Spleen (tissue), 11 donors: ENCODE results near the gene CBX2. TPM values are rescaled to one million over a fixed set of nuclear protein-coding genes. Genes with fewer than 3 reads are reported as not detected.
A peak's percentile ranks its signal among the peaks of the same experiment; 100 is the strongest.

Experiments used
- DNase-seq: peaks from one replicate; pipeline ENCODE4 v3.0.0-alpha.2; 2020
- H3K27ac ChIP-seq, 8 donors: fragments of 200-600 bp; sonication (generic) in 7 of 8; 1 replicate in 4 of 8; 2 replicates in 4 of 8; pipeline versions ENCODE4 v1.5.0 to v1.8.0; 2016 to 2021; ENCODE audit warnings: inconsistent platforms in 4 of 8, mild to moderate bottlenecking in 4 of 8, moderate library complexity in 1 of 8
- H3K27me3 ChIP-seq, 7 donors: fragments of 200-600 bp; sonication (generic) in 6 of 7; replicated peaks in 1 of 7; 1 replicate in 4 of 7; 2 replicates in 3 of 7; pipeline versions ENCODE4 v1.5.0 to v1.8.0; 2016 to 2021; ENCODE audit warnings: inconsistent platforms in 3 of 7, mild to moderate bottlenecking in 1 of 7
- H3K36me3 ChIP-seq, 6 donors: fragments of 200-600 bp; sonication (generic) in 5 of 6; 1 replicate in 4 of 6; 2 replicates in 2 of 6; pipeline versions ENCODE4 v1.5.0 to v1.8.0; 2016 to 2021; ENCODE audit warnings: inconsistent platforms in 2 of 6
- H3K4me1 ChIP-seq, 6 donors: fragments of 200-600 bp; sonication (generic) in 5 of 6; 1 replicate in 3 of 6; 2 replicates in 3 of 6; pipeline versions ENCODE4 v1.5.0 to v1.8.0; 2016 to 2021; ENCODE audit warnings: inconsistent platforms in 3 of 6
- H3K4me3 ChIP-seq, 8 donors: fragments of 200-600 bp; sonication (generic) in 7 of 8; 1 replicate in 4 of 8; 2 replicates in 4 of 8; pipeline versions ENCODE4 v1.5.0 to v1.8.0; 2016 to 2021; ENCODE audit warnings: inconsistent platforms in 4 of 8, mild to moderate bottlenecking in 4 of 8, moderate library complexity in 2 of 8
- H3K9me3 ChIP-seq, 8 donors: fragments of 200-600 bp; sonication (generic) in 7 of 8; 1 replicate in 4 of 8; 2 replicates in 4 of 8; pipeline versions ENCODE4 v1.5.0 to v1.8.0; 2016 to 2021; ENCODE audit warnings: inconsistent platforms in 4 of 8
- POLR2A ChIP-seq, 3 donors: fragments of 450-650 bp; IDR thresholded peaks; one replicate each; pipeline ENCODE4 v1.5.1; 2017; ENCODE audit warnings: antibody characterized with exemption in 3 of 3, mild to moderate bottlenecking in 1 of 3
- POLR2AphosphoS5 ChIP-seq, 3 donors: sonication (generic); formaldehyde crosslinking; IDR thresholded peaks; one replicate each; pipeline ENCODE4 v1.5.1; 2017; ENCODE audit warnings: antibody characterized with exemption in 3 of 3
- WGBS, 5 donors: extraction: QIAGEN DNeasy Blood & Tissue Kit in 3 of 5; methylation state at CpG; one replicate each; pipeline versions ENCODE4 v1.1.5 to v1.1.7; 2013 to 2018; 5-methylcytosine and 5-hydroxymethylcytosine counted together
- intact Hi-C: fragments of 100-400 bp; cut with DNase I; formaldehyde crosslinking; loops from one replicate; pipeline ENCODE4 v1.15.0; 2023; ENCODE audit warnings: low total_unique reads
- polyA plus RNA-seq, 3 donors: library from polyadenylated mRNA; stranded (reverse); fragments of 200-250 nt; gene quantifications; one replicate each; pipeline ENCODE4 v1.2.1, GENCODE V29; 2013
- total RNA-seq, 7 donors: library from RNA; depleted of rRNA in 3 of 7; stranded (reverse); fragments of >200 nt in 3 of 7; fragmentation: NEBNext Ultra II Directional in 4 of 7; extraction: Animal tissue kit (Norgen Biotek cat#: 25700) in 4 of 7; gene quantifications; one replicate each; pipeline versions ENCODE4 v1.1.0 to v1.2.1, GENCODE V29; 2016 to 2021
- TF ChIP-seq, protein P1 (sequence below), 11 experiments: fragments of 200-600 bp in 7 of 11; fragments of 450-650 bp in 4 of 11; sonication (generic) in 4 of 11; IDR thresholded peaks in 8 of 11; conservative IDR thresholded peaks in 3 of 11; 1 replicate in 7 of 11; 2 replicates in 4 of 11; pipeline versions ENCODE4 v1.4.0 to v1.8.0; 2016 to 2021; ENCODE audit warnings: antibody characterized with exemption in 11 of 11, inconsistent platforms in 4 of 11, mild to moderate bottlenecking in 1 of 11
- donor health status: healthy with polysubstance abuse.
- donor health status: DM: no; HTN: no; CAD: no; lungs with moderate emphysema.
- donor health status: DM: no; HTN: no; CAD: no.
- donor health status: Bipolar disorder and iron deficiency.
- donor health status: healthy.
- donor health status: DM: no; HTN: no; CAD: no.
- donor health status: DM: yes; HTN: yes; CAD: no.

The CBX2 gene
- total and polyA plus RNA-seq, 10 donors = 0.48 to 6.2 (median 3.3) TPM

DNA sequence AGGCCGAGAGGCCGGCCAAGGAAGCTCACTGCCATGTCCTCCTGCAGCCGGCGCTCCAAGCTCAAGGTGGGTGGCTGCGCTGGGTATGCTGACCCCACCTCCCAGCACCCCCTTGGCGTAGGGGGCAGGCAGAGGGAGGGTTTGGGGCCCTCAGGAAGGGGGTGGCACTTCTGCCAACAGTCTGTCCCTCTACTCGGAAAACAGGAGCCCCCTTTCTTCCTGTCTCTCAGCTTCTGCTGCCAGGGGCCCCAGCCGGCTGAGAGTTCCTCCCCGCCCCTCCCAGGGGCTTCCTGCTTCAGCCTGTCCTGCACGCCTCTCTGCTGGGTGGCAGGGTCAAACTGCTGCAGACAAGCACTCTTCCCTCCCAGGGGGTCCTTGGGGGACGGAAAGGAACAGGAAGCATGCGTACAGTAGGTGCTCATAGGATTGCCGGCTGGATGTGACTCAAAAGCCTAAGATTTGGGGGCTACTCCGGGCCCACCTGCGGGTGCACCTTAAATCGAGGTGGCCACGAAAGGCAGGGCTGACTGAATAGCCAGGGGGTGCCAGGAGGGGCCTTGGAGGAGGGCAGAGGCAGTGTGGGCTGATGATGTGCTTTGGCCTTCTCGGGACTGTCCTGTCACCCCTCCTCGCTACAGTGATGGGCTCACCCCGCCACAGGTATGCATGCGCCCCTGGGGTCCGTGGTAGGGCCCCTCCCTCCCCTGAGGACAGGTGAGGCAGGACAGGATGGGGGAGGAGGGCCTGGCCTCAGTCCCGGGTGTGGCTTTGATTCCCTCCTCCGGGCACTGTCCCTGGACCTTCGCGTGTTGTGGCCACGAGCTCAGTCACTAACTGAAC is 4.0 kb downstream of the CBX2 start:
- Histone ChIP-seq H3K9me3 (no peaks in the 10 kb centered on the region), H3K4me3 (no peak overlapping the region), H3K36me3 (peaks cover 0 to 20% (median 0%) of the 10 kb centered on the region in 6 donors), H3K4me1 (peaks cover 12 to 42% (median 33%) of the 10 kb centered on the region in 6 donors), H3K27ac (no peak overlapping the region), H3K27me3 (peaks cover 3 to 97% (median 46%) of the 10 kb centered on the region in 7 donors)
- TF ChIP-seq, protein P1, sequence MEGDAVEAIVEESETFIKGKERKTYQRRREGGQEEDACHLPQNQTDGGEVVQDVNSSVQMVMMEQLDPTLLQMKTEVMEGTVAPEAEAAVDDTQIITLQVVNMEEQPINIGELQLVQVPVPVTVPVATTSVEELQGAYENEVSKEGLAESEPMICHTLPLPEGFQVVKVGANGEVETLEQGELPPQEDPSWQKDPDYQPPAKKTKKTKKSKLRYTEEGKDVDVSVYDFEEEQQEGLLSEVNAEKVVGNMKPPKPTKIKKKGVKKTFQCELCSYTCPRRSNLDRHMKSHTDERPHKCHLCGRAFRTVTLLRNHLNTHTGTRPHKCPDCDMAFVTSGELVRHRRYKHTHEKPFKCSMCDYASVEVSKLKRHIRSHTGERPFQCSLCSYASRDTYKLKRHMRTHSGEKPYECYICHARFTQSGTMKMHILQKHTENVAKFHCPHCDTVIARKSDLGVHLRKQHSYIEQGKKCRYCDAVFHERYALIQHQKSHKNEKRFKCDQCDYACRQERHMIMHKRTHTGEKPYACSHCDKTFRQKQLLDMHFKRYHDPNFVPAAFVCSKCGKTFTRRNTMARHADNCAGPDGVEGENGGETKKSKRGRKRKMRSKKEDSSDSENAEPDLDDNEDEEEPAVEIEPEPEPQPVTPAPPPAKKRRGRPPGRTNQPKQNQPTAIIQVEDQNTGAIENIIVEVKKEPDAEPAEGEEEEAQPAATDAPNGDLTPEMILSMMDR (IDR thresholded peaks at IDR 0.05 in 8 of 11, conservative IDR thresholded peaks at IDR 0.05 in 3 of 11) = no peak
- TF ChIP-seq POLR2A (IDR thresholded peaks at IDR 0.05) (no peak), POLR2AphosphoS5 (IDR thresholded peaks at IDR 0.05) (no peak)
- WGBS, 5 donors = 33 to 49% (median 39%) methylated on average over 20 to 27 of the region's 27 CpGs
- intact Hi-C loops = no loop called here
- DNase-seq = peak; percentile 63

DNA sequence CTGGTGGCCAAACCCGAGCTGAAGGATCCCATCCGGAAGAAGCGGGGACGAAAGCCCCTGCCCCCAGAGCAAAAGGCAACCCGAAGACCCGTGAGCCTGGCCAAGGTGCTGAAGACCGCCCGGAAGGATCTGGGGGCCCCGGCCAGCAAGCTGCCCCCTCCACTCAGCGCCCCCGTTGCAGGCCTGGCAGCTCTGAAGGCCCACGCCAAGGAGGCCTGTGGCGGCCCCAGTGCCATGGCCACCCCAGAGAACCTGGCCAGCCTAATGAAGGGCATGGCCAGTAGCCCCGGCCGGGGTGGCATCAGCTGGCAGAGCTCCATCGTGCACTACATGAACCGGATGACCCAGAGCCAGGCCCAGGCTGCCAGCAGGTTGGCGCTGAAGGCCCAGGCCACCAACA is 5.9 kb downstream of the CBX2 start:
- TF ChIP-seq POLR2AphosphoS5 (IDR thresholded peaks at IDR 0.05) = no peak
- TF ChIP-seq POLR2A (IDR thresholded peaks at IDR 0.05) = no peak
- TF ChIP-seq, protein P1 (IDR thresholded peaks at IDR 0.05 in 8 of 11, conservative IDR thresholded peaks at IDR 0.05 in 3 of 11) = no peak
- Histone ChIP-seq H3K4me3 (no peak overlapping the region), H3K4me1 (peaks cover under 1 to 27% (median 17%) of the 10 kb centered on the region in 6 donors), H3K27me3 (peaks cover 3 to 99% (median 41%) of the 10 kb centered on the region in 7 donors), H3K36me3 (peaks cover 0 to 20% (median 0%) of the 10 kb centered on the region in 6 donors), H3K27ac (no peak overlapping the region), H3K9me3 (no peaks in the 10 kb centered on the region)
- DNase-seq = no peak
- WGBS, 5 donors = 94 to 99% (median 97%) methylated on average over 16 to 18 of the region's 18 CpGs
- intact Hi-C loops = no loop called here

DNA sequence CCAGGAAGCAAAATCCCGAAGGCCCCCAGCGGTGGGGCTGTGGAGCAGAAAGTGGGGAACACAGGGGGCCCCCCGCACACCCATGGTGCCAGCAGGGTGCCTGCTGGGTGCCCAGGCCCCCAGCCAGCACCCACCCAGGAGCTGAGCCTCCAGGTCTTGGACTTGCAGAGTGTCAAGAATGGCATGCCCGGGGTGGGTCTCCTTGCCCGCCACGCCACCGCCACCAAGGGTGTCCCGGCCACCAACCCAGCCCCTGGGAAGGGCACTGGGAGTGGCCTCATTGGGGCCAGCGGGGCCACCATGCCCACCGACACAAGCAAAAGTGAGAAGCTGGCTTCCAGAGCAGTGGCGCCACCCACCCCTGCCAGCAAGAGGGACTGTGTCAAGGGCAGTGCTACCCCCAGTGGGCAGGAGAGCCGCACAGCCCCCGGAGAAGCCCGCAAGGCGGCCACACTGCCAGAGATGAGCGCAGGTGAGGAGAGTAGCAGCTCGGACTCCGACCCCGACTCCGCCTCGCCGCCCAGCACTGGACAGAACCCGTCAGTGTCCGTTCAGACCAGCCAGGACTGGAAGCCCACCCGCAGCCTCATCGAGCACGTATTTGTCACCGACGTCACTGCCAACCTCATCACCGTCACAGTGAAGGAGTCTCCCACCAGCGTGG is 6.5 kb downstream of the CBX2 start:
- H3K4me3 ChIP-seq = no peak overlapping the region
- DNase-seq = no peak
- H3K36me3 ChIP-seq = peaks cover 0 to 20% (median 0%) of the 10 kb centered on the region in 6 donors
- peaks cover 1 to 25% (median 15%) of the 10 kb centered on the region in 6 donors for H3K4me1 ChIP-seq
- H3K27ac ChIP-seq = no peak overlapping the region
- 91 to 96% (median 94%) methylated on average over 21 to 31 of the region's 31 CpGs for WGBS, 5 donors
- intact Hi-C loops = no loop called here
- H3K27me3 ChIP-seq = peaks cover 3 to 99% (median 41%) of the 10 kb centered on the region in 7 donors
- no peaks in the 10 kb centered on the region for H3K9me3 ChIP-seq
- no peak for TF ChIP-seq POLR2AphosphoS5 (IDR thresholded peaks at IDR 0.05)
- TF ChIP-seq POLR2A (IDR thresholded peaks at IDR 0.05) = no peak
- TF ChIP-seq, protein P1 (IDR thresholded peaks at IDR 0.05 in 8 of 11, conservative IDR thresholded peaks at IDR 0.05 in 3 of 11) = no peak
